Neural progenitor cell (in vitro differentiated cells): ENCODE data around the gene HOOK2.

ENCODE experiments used
- EZH2 ChIP-seq: fragments of 200-600 bp; sonication (generic); IDR thresholded peaks from 2 replicates; pipeline ENCODE4 v1.6.1; 2017; ENCODE audit warnings: antibody characterized with exemption, mild to moderate bottlenecking, moderate library complexity
- EZH2phosphoT487 ChIP-seq: fragments of 200-600 bp; sonication (generic); IDR thresholded peaks from 2 replicates; pipeline ENCODE4 v1.6.1; 2017; ENCODE audit warnings: antibody characterized with exemption
- TF ChIP-seq, protein P1 (sequence below): fragments of 200-600 bp; sonication (generic); IDR thresholded peaks from 2 replicates; pipeline ENCODE4 v1.5.1; 2017; ENCODE audit warnings: antibody characterized with exemption, mild to moderate bottlenecking

DNA sequence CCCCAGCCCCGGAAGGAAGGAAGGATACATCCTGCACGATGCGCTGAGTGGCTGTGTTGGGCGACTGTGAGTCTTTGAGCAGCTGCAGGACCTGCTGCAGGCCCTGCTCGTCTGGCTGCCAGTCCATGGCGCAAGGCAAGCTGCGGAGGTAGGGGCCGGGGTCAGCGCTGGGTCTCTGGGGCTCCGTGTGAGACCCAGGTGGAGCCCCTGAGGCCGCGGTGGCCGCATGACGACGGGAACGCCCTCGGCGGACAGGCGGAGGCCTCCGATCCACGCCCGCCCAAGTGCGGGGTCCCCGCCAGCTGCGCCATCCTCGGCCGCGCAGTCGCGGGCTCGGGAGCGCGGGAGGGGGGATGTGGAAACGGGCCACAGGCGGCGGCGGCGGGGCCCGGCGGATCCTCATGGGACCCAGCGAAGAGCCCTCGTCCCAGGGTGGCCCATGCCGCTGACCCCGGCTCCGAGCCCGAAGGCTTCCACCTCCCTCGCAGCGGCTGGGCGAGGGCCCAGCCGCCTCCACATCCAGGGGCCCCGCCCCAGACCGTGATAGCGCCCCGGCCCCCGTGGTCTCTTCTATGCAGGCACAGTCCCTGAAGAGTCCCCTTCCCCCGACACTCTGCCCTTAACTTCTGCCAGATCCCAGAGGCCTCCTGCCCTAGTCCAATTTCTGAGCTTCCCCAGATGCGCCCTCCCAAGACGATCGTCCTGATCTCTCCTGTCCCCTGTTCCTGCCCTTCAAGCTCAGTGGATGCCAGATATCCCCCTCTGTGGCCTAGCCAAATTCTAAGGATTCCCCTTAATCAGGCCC, 54.3 kb downstream of the HOOK2 start:
- TF ChIP-seq, protein P1, sequence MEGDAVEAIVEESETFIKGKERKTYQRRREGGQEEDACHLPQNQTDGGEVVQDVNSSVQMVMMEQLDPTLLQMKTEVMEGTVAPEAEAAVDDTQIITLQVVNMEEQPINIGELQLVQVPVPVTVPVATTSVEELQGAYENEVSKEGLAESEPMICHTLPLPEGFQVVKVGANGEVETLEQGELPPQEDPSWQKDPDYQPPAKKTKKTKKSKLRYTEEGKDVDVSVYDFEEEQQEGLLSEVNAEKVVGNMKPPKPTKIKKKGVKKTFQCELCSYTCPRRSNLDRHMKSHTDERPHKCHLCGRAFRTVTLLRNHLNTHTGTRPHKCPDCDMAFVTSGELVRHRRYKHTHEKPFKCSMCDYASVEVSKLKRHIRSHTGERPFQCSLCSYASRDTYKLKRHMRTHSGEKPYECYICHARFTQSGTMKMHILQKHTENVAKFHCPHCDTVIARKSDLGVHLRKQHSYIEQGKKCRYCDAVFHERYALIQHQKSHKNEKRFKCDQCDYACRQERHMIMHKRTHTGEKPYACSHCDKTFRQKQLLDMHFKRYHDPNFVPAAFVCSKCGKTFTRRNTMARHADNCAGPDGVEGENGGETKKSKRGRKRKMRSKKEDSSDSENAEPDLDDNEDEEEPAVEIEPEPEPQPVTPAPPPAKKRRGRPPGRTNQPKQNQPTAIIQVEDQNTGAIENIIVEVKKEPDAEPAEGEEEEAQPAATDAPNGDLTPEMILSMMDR: no peak
- TF ChIP-seq EZH2 (no peak), EZH2phosphoT487 (no peak)
